ENCODE results near the gene C3orf33. TPM values are rescaled to one million over a fixed set of nuclear protein-coding genes. Genes with fewer than 3 reads are reported as not detected.

The C3orf33 gene
- total and polyA plus RNA-seq, 2 of the 13 experiments (the other 11 are each of a cell fraction or from before 2014, with no cell fraction given): 9.2 to 12.6 TPM

DNA sequence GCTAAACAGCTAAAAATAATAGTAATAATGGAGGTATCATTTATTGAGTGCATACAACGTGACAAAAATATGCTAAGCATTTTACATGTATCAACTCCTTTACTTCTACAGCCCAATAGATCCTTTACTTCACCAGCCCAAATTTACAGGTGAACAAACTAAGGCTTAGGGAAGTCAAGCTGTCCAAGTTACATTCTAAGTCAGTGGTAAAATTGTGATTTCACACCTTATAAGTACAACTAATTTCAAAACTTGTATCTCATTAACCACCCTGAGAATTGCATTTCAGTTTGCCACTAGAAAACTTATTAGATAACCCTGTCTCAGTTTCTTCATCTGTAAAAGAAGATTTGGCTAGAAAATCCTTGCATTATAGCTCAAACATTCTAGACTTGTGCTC lies 37.5 kb upstream of the C3orf33 start (continued):
- TF ChIP-seq ZBED4 (CRISPR knock-in tag; IDR thresholded peaks at IDR 0.05; ENCODE audit: borderline replicate concordance) (no peak), THRA (CRISPR knock-in tag; IDR thresholded peaks at IDR 0.05; ENCODE audit: borderline replicate concordance) (no peak)

DNA sequence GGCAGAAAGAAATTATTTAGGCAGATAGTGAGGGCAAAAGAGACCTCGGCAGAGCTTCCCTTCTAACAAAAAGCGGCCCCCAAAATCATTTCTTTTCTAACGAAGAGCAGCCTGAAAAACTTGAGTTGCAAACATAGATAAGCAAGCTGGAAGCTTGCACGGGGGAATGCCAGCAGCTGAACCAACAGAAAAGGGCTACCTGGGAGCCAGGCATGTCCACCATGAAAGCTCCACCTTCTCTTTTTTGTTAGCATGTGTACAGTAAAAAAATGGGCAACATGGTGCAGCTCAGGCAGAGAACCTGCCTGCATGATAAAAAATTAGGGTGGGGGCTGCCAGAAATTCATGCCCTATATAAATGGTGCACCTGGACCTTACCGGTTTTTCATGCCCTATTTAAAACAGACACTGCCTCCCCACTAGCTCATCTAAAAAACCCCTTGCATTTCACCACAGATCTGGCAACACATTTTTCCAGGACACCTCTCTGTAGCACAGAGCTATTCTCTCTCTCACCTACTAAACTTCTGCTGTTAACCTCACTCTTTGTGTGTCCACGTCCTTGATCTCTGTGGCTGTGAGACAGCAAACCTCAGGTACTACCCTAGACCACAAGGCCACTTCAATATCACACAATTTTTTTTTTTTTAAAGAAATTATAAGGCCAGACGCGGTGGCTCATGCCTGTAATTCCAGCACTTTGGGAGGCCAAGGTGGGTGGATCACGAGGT lies 29.4 kb upstream of the C3orf33 start:
- H3K27me3 ChIP-seq (ENCODE audit: control insufficient read depth in 1 of 2, insufficient read depth in 2 of 2, low read length in 2 of 2): no peaks in the 10 kb centered on the region
- H3K27ac ChIP-seq (ENCODE audit: extremely low read length, insufficient read depth, low read length): no peak overlapping the region
- H3K79me2 ChIP-seq (ENCODE audit: insufficient read depth, low read length): no peaks in the 10 kb centered on the region
- ChIA-PET CTCF (ENCODE audit: low intra/inter-chr PET ratio, low total read pairs) (no interaction called here), POLR2A (no interaction called here)
- H3K4me1 ChIP-seq (ENCODE audit: insufficient read depth, low read length): no peaks in the 10 kb centered on the region
- no peak overlapping the region for H3K4me2 ChIP-seq (ENCODE audit: low read depth, low read length)
- H3K9me3 ChIP-seq (ENCODE audit: low read length): no peaks in the 10 kb centered on the region
- H2AFZ ChIP-seq (ENCODE audit: low read length): no peak overlapping the region
- 92% methylated on average over 9 of the region's 9 CpGs for WGBS (ENCODE audit: low lambda C conversion rate)
- H3K36me3 ChIP-seq (replicated peaks in 1 of 2; ENCODE audit: control insufficient read depth in 1 of 2, insufficient read depth in 2 of 2, low read length in 2 of 2): peaks cover 0 to 7% of the 10 kb centered on the region in 2 experiments; a peak in 2 of 5 replicates
- DNase-seq (ENCODE audit: low spot score) (no peak), FAIRE-seq (no peak), ATAC-seq (peak; percentile 59)
- no peak overlapping the region for H3K9ac ChIP-seq (ENCODE audit: insufficient read depth, low read depth, low read length)
- intact Hi-C loops (cut with micrococcal nuclease; ENCODE audit: unreplicated experiment): no loop called here
- no TSS peak for BruUV-seq (replicated peaks)
- in situ Hi-C loops (cut with HindIII; ENCODE audit: extremely low pct_ligation_motif_present, low pct_unique_long_range_greater_than_20kb): no loop called here
- H4K20me1 ChIP-seq (ENCODE audit: insufficient read depth, low read length): no peaks in the 10 kb centered on the region
- no peak overlapping the region for H3K4me3 ChIP-seq (replicated peaks in 1 of 3; ENCODE audit: insufficient read depth in 1 of 3, low read depth in 2 of 3, low read length in 3 of 3)
- TF ChIP-seq, protein P1, sequence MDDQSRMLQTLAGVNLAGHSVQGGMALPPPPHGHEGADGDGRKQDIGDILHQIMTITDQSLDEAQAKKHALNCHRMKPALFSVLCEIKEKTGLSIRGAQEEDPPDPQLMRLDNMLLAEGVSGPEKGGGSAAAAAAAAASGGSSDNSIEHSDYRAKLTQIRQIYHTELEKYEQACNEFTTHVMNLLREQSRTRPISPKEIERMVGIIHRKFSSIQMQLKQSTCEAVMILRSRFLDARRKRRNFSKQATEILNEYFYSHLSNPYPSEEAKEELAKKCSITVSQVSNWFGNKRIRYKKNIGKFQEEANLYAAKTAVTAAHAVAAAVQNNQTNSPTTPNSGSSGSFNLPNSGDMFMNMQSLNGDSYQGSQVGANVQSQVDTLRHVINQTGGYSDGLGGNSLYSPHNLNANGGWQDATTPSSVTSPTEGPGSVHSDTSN (CRISPR knock-in tag; IDR thresholded peaks at IDR 0.05; ENCODE audit: borderline replicate concordance): no peak
- TF ChIP-seq, protein P2, sequence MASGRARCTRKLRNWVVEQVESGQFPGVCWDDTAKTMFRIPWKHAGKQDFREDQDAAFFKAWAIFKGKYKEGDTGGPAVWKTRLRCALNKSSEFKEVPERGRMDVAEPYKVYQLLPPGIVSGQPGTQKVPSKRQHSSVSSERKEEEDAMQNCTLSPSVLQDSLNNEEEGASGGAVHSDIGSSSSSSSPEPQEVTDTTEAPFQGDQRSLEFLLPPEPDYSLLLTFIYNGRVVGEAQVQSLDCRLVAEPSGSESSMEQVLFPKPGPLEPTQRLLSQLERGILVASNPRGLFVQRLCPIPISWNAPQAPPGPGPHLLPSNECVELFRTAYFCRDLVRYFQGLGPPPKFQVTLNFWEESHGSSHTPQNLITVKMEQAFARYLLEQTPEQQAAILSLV (CRISPR knock-in tag; IDR thresholded peaks at IDR 0.05; ENCODE audit: borderline replicate concordance): no peak
- no peak for TF ChIP-seq RFX1 (IDR thresholded peaks at IDR 0.05)
- no peak for TF ChIP-seq ZNF468 (CRISPR knock-in tag; IDR thresholded peaks at IDR 0.05)
- TF ChIP-seq ZNF451 (CRISPR knock-in tag; IDR thresholded peaks at IDR 0.05): no peak
- TF ChIP-seq ZNF335 (CRISPR knock-in tag; IDR thresholded peaks at IDR 0.05): no peak
- TF ChIP-seq TBL1XR1 (IDR thresholded peaks at IDR 0.05; ENCODE audit: borderline replicate concordance, low read length, partially characterized antibody): no peak
- no peak for TF ChIP-seq ZMYM4 (CRISPR knock-in tag; IDR thresholded peaks at IDR 0.05)
- no peak for TF ChIP-seq HNRNPH1 (optimal IDR thresholded peaks at IDR 0.05; ENCODE audit: low read depth, low read length)
- TF ChIP-seq SAFB2 (CRISPR knock-in tag; IDR thresholded peaks at IDR 0.05; ENCODE audit: borderline replicate concordance, low read depth): no peak
- TF ChIP-seq ZSCAN31 (CRISPR knock-in tag; IDR thresholded peaks at IDR 0.05; ENCODE audit: low read depth): no peak
- no peak for TF ChIP-seq PREB (CRISPR knock-in tag; IDR thresholded peaks at IDR 0.05)

All from HepG2 (cell line).